ENCODE measurements around the gene SELPLG.
"Not testable (repeated sequence)": the region's sequence is repeated elsewhere in the genome, so short reads cannot be mapped to it uniquely, and the experiment has no call there.

SELPLG gene

GRCh38 chr12:108638997-108639822 lies 5.5 kb upstream of the SELPLG start:
- DNase-seq, result no peak

- DNase-seq, result peak in 54 of 58 donors; percentile 32 to 91 (median 72)
These were observed 4.6 kb upstream of the SELPLG start for GRCh38 chr12:108638141-108638827.

DNA sequence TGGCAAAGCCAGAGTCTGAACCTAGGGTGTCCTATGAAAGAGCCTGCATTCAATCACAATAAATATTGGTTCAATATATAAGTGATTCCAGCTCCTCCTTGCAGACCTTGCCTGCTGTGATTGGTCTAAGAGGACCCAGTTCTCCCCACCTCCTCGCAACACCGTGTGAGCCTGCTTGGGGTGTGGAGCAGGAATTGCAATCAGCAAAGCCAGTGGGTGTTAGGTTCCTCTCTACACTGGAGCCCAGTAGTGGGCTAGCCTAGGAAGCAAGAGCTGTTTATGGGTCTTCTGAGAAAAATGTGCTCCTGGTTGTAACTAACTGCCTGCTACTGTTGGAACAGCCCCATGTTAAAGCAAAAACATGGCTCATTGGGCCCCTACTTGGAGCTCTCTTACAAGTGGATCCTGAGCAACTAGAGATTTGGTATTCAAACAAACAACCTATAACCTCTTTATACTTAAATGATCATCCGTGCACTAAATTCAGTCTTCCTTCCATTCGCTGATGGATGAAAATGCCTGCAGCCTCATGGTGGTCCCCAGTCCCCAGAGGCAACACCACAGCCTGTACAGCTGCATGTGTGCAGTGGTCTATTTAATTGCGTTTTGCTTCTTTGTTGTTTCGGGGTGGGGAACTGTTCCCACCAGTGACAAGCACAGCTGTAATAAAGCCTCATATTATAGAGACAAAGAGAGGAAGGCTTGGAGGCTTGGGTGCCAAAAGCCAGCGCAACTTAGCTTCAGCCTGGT lies 3.7 kb upstream of the SELPLG start:
- DNase-seq, result no peak

GRCh38 chr12:108635997-108636808 lies 2.5 kb upstream of the SELPLG start:
- no peak for DNase-seq

- no peak for DNase-seq
These were observed 1.7 kb upstream of the SELPLG start for GRCh38 chr12:108635201-108635996.

DNA sequence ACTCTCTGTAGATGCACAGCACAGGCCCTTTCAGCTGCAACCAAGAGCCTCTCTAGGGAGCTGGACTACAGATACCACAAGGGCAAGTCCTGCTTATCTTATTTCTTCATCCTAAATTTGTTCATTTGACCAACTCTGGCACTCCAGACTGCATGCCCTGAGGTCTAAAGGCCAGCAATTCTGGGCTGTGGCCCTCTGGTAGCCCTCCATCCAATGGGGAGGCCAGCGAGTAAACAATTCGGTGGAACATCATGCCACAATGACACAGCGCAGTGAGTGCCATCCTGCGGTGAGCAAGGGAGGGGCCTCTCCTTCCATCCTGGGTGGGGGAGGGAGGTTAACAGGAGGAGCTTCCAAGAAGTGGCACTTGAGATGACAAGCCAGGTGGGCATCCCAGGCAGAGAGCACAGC lies 652 bp upstream of the SELPLG start:
- peak in 1 of 58 donors; percentile 33 for DNase-seq

DNA sequence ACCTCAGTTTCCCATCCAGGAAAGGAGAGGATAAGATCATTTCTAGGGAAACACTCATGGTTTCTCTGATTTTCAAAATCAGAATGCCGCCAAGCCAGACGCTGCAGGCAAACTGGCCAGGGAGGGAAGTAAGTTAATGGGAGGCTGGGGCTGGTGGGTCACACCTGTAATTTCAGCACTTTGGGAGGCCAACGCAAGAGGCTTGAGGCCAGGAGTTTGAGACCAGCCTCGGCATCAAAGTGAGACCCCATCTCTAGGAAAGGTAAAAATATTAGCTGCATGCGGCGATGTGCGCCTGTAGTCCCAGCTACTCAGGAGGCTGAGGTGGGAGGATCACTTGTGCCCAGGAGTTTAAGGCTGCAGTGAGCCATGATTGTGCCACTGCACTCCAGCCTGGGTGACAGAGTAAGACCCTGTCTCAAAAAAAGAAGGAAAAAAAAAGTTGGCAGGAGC lies 587 bp downstream of the SELPLG start:
- DNase-seq, result no peak

DNA sequence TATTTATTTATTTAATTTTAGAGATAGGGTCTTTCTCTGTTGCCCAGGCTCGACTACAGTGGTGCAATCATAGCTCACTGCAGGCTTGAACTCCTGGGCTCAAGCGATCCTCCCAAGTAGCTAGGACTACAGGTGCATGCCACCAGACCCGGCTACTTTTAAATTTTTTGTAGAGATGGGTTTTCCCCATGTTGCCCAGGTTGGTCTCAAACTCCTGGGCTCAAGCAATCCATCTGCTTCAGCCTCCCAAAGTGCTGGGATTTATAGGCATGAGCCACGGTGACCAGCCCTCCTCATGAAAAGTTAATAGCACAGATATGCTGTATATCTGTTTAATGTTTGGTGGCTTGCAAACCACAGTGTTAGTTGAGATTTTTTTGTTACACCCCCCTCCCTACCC lies 2.4 kb downstream of the SELPLG start:
- not testable (repeated sequence) for DNase-seq

- no peak for DNase-seq
These were observed 3.0 kb downstream of the SELPLG start for GRCh38 chr12:108630481-108631207.

DNA sequence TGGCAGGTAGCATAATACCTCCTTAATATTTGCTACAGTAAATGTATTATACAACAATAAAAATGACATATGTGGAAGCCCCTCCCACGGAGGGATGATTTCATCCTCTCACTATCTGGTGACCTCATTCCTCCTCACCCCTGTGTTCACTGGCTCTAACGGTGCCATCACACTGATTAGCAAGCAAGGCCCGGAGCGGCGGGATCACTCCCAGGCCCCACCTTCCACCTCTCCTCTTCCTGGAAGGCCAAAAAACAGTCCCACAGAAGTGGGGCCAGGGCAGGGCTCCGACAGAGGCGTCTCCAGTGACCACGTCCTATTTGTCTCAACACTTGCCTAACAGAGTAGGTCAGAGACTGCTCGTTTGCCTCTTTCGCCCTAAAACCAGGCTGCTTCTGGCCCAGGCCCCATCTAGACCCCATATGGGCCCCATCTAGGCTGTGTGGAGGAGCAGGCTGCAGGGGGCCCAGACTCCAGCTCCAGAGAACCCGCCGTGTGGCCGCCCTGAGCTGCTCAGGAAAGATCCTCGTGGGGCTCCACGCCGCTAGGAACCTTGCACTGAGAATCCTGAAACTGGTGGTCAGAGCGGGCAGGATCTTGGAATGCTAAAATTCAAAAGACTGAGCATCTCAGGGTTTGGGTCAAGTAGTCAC lies 3.7 kb downstream of the SELPLG start:
- DNase-seq, result no peak

DNA sequence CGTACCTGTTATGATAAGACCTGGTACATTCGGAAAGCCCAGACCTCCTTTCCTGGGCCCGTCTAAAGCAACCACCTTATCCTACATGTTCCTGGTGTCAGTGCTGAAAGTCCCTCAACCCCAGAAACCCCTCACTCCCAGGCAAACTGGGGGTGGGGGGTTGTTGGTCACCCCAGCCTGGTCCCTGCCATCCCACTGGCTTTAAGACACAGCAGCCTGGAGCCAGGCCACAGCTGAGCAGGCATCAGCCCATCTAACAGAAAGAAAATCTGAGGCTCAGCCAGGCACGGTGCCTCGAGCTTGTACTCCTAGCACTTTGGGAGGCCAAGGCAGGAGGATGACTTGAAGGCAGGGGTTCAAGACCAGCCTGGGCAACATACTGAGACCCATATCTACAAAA lies 4.5 kb downstream of the SELPLG start:
- DNase-seq, result no peak

GRCh38 chr12:108627134-108627920 lies 6.4 kb downstream of the SELPLG start:
- DNase-seq, result no peak

DNA sequence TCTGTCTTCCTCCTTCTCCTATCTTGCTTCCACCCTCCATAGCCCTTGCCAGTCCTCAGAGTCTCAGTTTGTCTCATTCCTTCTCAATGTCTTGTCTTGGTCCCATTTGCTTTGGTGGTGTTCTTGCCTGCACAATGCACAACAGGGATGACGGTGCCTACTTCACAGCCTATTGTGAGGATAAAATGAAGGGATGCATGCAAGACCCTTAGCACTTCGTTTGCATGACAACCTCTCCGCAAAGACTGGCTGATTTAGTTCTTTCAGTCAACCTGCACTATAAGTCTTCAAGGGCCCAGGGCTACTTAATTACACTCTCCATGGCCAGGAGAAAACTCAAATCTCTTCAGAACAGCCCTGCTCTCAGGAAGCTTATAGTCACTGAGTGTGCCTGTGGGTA lies 8.5 kb downstream of the SELPLG start:
- DNase-seq, result no peak

- no peak for DNase-seq
These were observed 10.1 kb downstream of the SELPLG start for GRCh38 chr12:108623577-108623976.

DNA sequence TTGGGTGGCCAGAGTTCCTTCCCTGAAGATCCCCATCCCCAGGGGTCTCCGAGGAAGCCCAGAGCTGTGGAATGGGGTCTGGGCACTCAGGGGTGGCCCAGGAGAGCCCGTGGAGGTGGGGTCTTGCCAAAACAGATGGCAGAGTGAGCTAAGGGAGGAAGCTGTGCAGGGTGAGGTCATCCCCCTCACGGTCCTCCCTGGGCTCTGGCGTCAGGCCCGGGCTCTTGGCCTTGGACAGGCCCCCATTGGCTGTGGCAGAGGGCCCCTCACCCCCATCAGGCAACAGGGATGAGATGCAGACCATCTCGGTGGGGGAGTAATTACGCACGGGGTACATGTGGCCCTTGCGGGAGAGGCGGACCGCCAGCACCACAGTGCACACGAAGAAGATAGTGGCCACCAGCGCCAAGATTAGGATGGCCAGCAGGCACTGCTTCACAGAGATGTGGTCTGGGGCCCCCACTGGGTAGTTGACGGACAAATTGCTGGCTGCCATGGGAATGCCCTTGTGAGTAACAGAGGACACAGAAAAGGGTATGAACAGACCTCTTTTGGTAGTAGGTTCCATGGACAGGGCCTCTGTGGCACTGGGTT lies 10.7 kb downstream of the SELPLG start:
- DNase-seq, result no peak

- DNase-seq, result no peak
These were observed 11.3 kb downstream of the SELPLG start for GRCh38 chr12:108622421-108622820.

DNA sequence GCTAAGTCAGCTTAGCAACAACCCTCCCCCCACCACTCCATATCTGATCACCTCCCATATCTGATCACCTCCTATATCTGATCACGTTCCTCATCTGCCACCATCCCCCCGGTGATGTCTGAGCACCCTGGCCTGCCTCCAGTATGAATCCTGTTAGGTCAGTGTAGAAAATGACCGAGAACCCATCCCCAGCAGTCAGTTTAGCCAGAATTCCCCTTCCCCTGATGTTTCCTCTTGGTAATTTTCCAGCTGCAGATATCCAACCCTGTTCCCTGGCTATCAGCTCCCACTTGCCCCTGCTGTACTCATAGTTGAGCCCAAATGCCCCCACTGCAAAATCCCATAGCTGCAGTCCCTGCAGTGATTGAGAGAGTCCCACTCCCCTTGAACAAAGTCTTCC lies 12.5 kb downstream of the SELPLG start:
- DNase-seq, result no peak

Measured in anterior cingulate cortex (tissue), 58 donors.